Stomach (tissue), 9 donors: ENCODE results near the gene SPATS2. TPM values are rescaled to one million over a fixed set of nuclear protein-coding genes. Genes with fewer than 3 reads are reported as not detected.

Experiments
- DNase-seq, 2 donors: peaks; one replicate each; pipeline versions ENCODE4 v3.0.0 to v3.0.0-alpha.2; 2013 to 2019
- H3K27ac ChIP-seq, 5 donors: fragments of 200-600 bp in 4 of 5; sonication (generic) in 4 of 5; one replicate each; pipeline ENCODE4 v1.5.1; 2013 to 2019; ENCODE audit warnings: mild to moderate bottlenecking in 1 of 5, moderate library complexity in 1 of 5
- H3K27me3 ChIP-seq, 3 donors: fragments of 200-600 bp; sonication (generic); one replicate each; pipeline ENCODE4 v1.5.1; 2017 to 2019; ENCODE audit warnings: mixed run types in 1 of 3
- H3K36me3 ChIP-seq, 4 donors: fragments of 200-600 bp; sonication (generic); 1 replicate in 3 of 4; 2 replicates in 1 of 4; pipeline ENCODE4 v1.5.1; 2016 to 2019
- H3K4me1 ChIP-seq, 4 donors: fragments of 200-600 bp; sonication (generic); one replicate each; pipeline ENCODE4 v1.5.1; 2016 to 2019
- H3K4me3 ChIP-seq, 4 donors: fragments of 200-600 bp; sonication (generic) in 3 of 4; one replicate each; pipeline ENCODE4 v1.5.1; 2016 to 2019; ENCODE audit warnings: mild to moderate bottlenecking in 1 of 4
- H3K9me3 ChIP-seq, 4 donors: fragments of 200-600 bp; sonication (generic); one replicate each; pipeline ENCODE4 v1.5.1; 2016 to 2019
- EP300 ChIP-seq: sonication (generic); formaldehyde crosslinking; IDR thresholded peaks from one replicate; pipeline ENCODE4 v1.6.1; 2017; ENCODE audit warnings: antibody characterized with exemption
- POLR2A ChIP-seq, 4 donors: fragments of 450-650 bp; IDR thresholded peaks; one replicate each; pipeline ENCODE4 v1.6.1; 2016; ENCODE audit warnings: antibody characterized with exemption in 4 of 4, control low read depth in 2 of 4, mild to moderate bottlenecking in 1 of 4, moderate library complexity in 1 of 4
- POLR2AphosphoS5 ChIP-seq, 3 donors: sonication (generic); formaldehyde crosslinking; IDR thresholded peaks; one replicate each; pipeline ENCODE4 v1.6.1; 2016; ENCODE audit warnings: antibody characterized with exemption in 3 of 3
- WGBS, 5 donors: extraction: QIAGEN DNeasy Blood & Tissue Kit in 3 of 5; methylation state at CpG; one replicate each; pipeline versions ENCODE4 v1.1.5 to v1.1.7; 2013 to 2018; 5-methylcytosine and 5-hydroxymethylcytosine counted together
- intact Hi-C: fragments of 100-400 bp; cut with DNase I; formaldehyde crosslinking; loops from one replicate; pipeline ENCODE4 v1.15.1; 2023; ENCODE audit warnings: low total_unique reads
- polyA plus RNA-seq, 3 donors: library from polyadenylated mRNA; stranded (reverse); fragments of 200-250 nt; gene quantifications; one replicate each; pipeline ENCODE4 v1.2.3, GENCODE V29; 2013
- total RNA-seq, 5 donors: library from RNA; depleted of rRNA; stranded (reverse); fragments of >200 nt; gene quantifications; one replicate each; pipeline versions ENCODE4 v1.1.0 to v1.2.3, GENCODE V29; 2014 to 2016
- TF ChIP-seq, protein P1 (sequence below), 7 experiments: fragments of 450-650 bp in 4 of 7; fragments of 200-600 bp in 3 of 7; sonication (generic) in 3 of 7; IDR thresholded peaks; one replicate each; pipeline ENCODE4 v1.5.1; 2016 to 2019; ENCODE audit warnings: antibody characterized with exemption in 7 of 7, control low read depth in 2 of 7, mild to moderate bottlenecking in 1 of 7
- donor health status: healthy with polysubstance abuse.
- donor health status: Bipolar disorder and iron deficiency.
- donor health status: healthy.

Gene SPATS2
- total and polyA plus RNA-seq, 8 donors = 8.0 to 194 (median 17.8) TPM

DNA sequence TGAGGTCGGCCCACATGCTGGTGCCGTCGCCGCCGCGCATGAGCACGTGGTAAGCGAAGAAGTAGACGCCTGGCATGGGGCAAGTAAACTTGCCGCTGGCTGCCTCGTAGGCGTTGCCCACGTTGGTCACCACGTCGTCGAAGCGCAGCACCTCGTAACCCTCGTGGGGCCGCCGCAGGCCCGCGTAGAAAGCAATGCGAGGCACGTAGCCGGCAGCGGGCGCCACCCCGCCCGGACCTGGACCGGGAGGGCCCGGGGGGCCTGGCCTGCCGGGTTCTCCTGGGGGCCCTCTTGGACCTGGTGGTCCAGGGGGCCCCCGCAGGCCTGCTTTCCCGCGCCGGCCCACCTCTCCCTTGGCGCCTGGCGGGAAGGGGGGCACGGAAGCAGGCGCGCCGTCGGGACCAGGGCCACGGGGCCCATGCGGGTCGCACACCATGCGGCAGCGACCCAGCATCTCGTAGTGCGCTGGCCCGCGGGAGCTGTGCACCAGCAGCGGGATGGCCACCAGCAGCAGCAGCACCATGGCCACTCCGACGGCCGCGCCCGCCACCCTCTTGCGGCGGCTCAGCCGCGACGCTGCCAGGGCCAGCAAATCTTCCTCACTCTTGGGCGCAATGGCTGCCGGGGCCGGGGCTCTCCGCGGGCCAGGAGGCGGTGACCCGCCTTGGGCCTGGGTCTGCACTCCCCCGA is 31.2 kb upstream of the SPATS2 start:
- H3K4me1 ChIP-seq = peaks cover 14 to 39% (median 21%) of the 10 kb centered on the region in 4 donors
- no peaks in the 10 kb centered on the region for H3K36me3 ChIP-seq
- TF ChIP-seq, protein P1, sequence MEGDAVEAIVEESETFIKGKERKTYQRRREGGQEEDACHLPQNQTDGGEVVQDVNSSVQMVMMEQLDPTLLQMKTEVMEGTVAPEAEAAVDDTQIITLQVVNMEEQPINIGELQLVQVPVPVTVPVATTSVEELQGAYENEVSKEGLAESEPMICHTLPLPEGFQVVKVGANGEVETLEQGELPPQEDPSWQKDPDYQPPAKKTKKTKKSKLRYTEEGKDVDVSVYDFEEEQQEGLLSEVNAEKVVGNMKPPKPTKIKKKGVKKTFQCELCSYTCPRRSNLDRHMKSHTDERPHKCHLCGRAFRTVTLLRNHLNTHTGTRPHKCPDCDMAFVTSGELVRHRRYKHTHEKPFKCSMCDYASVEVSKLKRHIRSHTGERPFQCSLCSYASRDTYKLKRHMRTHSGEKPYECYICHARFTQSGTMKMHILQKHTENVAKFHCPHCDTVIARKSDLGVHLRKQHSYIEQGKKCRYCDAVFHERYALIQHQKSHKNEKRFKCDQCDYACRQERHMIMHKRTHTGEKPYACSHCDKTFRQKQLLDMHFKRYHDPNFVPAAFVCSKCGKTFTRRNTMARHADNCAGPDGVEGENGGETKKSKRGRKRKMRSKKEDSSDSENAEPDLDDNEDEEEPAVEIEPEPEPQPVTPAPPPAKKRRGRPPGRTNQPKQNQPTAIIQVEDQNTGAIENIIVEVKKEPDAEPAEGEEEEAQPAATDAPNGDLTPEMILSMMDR (IDR thresholded peaks at IDR 0.05) = no peak
- no peak for TF ChIP-seq POLR2AphosphoS5 (IDR thresholded peaks at IDR 0.05)
- TF ChIP-seq POLR2A (IDR thresholded peaks at IDR 0.05) = no peak
- TF ChIP-seq EP300 = no peak
- H3K27me3 ChIP-seq = peaks cover 12 to 92% (median 49%) of the 10 kb centered on the region in 3 donors
- intact Hi-C loops = loop anchor here (5.0 kb wide), 1 partner anchor 49 kb away; no protein-coding TSS in a partner anchor
- DNase-seq = peak in 1 of 2 donors; percentile 24
- 17 to 40% (median 28%) methylated on average over 19 to 72 of the region's 72 CpGs for WGBS, 5 donors
- no peaks in the 10 kb centered on the region for H3K9me3 ChIP-seq
- H3K27ac ChIP-seq = no peak overlapping the region
- H3K4me3 ChIP-seq = peak overlapping the region in 3 of 4 donors; percentile 39 to 55 (median 39)

DNA sequence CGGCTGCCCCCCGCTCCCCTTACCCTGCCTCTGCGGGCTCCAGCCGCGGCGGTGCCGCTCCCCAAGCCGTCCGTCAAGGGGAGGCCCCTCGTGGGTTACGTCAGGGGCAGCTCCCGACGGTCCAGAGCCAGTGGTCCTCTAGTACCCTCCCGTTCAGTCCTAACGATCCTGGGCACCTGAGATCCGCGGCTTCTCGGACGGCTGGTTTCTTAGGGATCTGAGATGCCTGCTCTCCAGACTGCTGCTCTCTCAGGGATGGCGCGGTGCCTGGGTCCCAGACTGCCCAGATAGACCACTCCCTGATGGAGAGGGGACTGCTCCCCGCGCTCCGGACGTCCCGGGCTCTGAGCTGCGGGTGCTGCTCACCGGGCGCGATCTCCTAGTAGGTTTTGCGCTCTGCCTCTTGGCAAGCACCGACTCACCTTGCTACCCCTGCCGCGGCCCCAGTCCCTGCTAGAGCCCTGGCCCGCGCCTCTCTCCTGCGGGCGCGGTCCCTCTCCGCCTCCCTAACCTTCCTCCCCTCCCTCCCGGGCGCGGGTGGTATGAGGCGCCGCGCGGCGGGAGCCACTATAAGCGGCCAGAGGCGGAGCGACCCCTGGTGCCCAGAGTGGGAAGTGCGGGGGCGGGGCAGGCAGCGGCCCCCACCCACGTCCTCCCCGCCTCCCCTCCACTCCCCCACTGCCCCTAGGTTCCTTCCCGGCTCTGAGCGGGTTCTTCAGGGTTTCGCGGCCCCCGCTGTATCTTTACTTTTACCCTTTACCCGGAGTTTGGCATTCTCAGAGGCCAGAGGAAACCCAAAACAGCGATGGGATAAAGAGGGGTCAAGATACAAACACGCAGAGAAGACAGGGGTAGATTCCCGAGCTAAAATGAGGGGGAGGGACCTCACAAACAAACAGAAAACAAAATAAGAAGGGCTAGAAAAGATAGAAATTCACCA is 30.3 kb upstream of the SPATS2 start, which contains the start of gene C1QL4:
Gene C1QL4, minus strand, starts transcription at position 544 of the 940 bp plus-strand sequence. CDS start 711 bp downstream, outside the sequence.
- intact Hi-C loops = loop anchor here (5.0 kb wide), 1 partner anchor 50 kb away; no protein-coding TSS in a partner anchor
- no peaks in the 10 kb centered on the region for H3K9me3 ChIP-seq
- H3K36me3 ChIP-seq = no peaks in the 10 kb centered on the region
- no peak for TF ChIP-seq EP300
- TF ChIP-seq, protein P1 (IDR thresholded peaks at IDR 0.05) = peak in 5 of 7 experiments; percentile 58 to 99 (median 98)
- no peak within 1 kb of the TSS for H3K27ac ChIP-seq
- DNase-seq = peak; percentile 85 to 94
- peak within 1 kb of the TSS; percentile 39 to 55 (median 40) for H3K4me3 ChIP-seq
- WGBS, 5 donors = 1 to 3% (median 2%) methylated on average over 38 to 65 of the region's 65 CpGs
- peaks cover 12 to 97% (median 51%) of the 10 kb centered on the region in 3 donors for H3K27me3 ChIP-seq
- H3K4me1 ChIP-seq = peaks cover 12 to 35% (median 21%) of the 10 kb centered on the region in 4 donors

DNA sequence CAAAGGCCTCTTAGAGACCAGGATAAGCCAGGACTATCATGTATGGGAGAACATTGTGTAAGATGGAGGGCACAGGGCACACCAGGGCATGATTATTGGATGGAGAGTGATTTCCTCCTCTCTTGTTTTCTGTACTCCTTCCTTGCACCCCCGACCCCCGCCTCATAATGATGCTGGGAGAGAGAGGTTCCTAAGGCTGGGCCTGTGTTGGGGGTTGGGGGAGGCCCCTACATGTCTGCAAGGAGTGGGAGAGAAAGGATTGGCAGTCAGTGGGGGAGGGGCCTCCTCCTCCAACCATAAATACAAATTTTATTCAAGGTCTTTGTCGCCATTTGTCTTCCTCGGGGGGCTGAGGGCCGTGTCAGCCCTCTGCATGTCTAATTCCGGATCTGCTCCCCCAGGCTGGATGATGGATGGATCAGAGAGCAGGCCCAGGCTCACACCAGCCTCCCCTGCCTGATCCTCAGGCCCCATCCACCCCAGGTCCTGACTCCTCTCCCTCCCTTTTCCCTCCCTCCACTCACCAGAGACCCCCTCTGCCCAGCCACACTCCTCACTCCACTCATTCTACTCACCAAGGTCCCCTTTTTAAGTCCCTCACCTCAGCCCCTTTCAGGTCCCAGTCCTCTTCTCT is 28.3 kb upstream of the SPATS2 start:
- Histone ChIP-seq H3K36me3 (no peaks in the 10 kb centered on the region), H3K27me3 (peaks cover 11 to 98% (median 46%) of the 10 kb centered on the region in 3 donors), H3K4me3 (no peak overlapping the region), H3K27ac (no peak overlapping the region), H3K4me1 (peaks cover 28 to 38% (median 34%) of the 10 kb centered on the region in 4 donors), H3K9me3 (no peaks in the 10 kb centered on the region)
- DNase-seq = peak in 1 of 2 donors; percentile 3
- 60 to 75% (median 65%) methylated on average over 6 of the region's 6 CpGs for WGBS, 5 donors
- intact Hi-C loops = loop anchor here (5.0 kb wide), 1 partner anchor 52 kb away; no protein-coding TSS in a partner anchor
- TF ChIP-seq EP300 (no peak), POLR2A (IDR thresholded peaks at IDR 0.05) (no peak), POLR2AphosphoS5 (IDR thresholded peaks at IDR 0.05) (no peak)
- TF ChIP-seq, protein P1 (IDR thresholded peaks at IDR 0.05) = no peak
